Retina (tissue), 1 donor: Measurements from ENCODE around the gene TMEM238L.

Source experiments
- DNase-seq: peaks from one replicate; pipeline ENCODE4 v3.0.0-alpha.2; 2016

The TMEM238L gene

GRCh38 chr17:10803350-10803749 lies 549 bp downstream of the TMEM238L start:
- no peak for DNase-seq

GRCh38 chr17:10802496-10803284 lies 1.2 kb downstream of the TMEM238L start:
- no peak for DNase-seq

GRCh38 chr17:10799407-10799806 lies 4.5 kb downstream of the TMEM238L start:
- no peak for DNase-seq

- DNase-seq, result no peak
Observed at GRCh38 chr17:10798910-10799309, 5.0 kb downstream of the TMEM238L start.

GRCh38 chr17:10798332-10798749 lies 5.6 kb downstream of the TMEM238L start:
- no peak for DNase-seq

GRCh38 chr17:10797476-10798328 lies 6.2 kb downstream of the TMEM238L start:
- no peak for DNase-seq

GRCh38 chr17:10793816-10794215 lies 10.1 kb downstream of the TMEM238L start:
- no peak for DNase-seq

GRCh38 chr17:10793256-10793655 lies 10.6 kb downstream of the TMEM238L start:
- no peak for DNase-seq

GRCh38 chr17:10792151-10792550 lies 11.7 kb downstream of the TMEM238L start:
- no peak for DNase-seq

- DNase-seq, result no peak
Observed at GRCh38 chr17:10790491-10791401, 13.2 kb downstream of the TMEM238L start.

- DNase-seq, result no peak
Observed at GRCh38 chr17:10789694-10790271, 14.1 kb downstream of the TMEM238L start.

- no peak for DNase-seq
Observed at GRCh38 chr17:10787306-10788045, 16.4 kb downstream of the TMEM238L start.

- no peak for DNase-seq
Observed at GRCh38 chr17:10785295-10785694, 18.6 kb downstream of the TMEM238L start.

- no peak for DNase-seq
Observed at GRCh38 chr17:10779609-10780008, 24.3 kb downstream of the TMEM238L start.

- no peak for DNase-seq
Observed at GRCh38 chr17:10777890-10778289, 26.0 kb downstream of the TMEM238L start.

GRCh38 chr17:10777131-10777807 lies 26.6 kb downstream of the TMEM238L start:
- no peak for DNase-seq

- no peak for DNase-seq
Observed at GRCh38 chr17:10776381-10776780, 27.5 kb downstream of the TMEM238L start.

- DNase-seq, result no peak
Observed at GRCh38 chr17:10775740-10776356, 28.1 kb downstream of the TMEM238L start.

- no peak for DNase-seq
Observed at GRCh38 chr17:10775058-10775457, 28.8 kb downstream of the TMEM238L start.

- no peak for DNase-seq
Observed at GRCh38 chr17:10773391-10773790, 30.5 kb downstream of the TMEM238L start.
